ENCODE measurements around the gene ORC3.
"Not testable (repeated sequence)": the region's sequence is repeated elsewhere in the genome, so short reads cannot be mapped to it uniquely, and the experiment has no call there.

DNA sequence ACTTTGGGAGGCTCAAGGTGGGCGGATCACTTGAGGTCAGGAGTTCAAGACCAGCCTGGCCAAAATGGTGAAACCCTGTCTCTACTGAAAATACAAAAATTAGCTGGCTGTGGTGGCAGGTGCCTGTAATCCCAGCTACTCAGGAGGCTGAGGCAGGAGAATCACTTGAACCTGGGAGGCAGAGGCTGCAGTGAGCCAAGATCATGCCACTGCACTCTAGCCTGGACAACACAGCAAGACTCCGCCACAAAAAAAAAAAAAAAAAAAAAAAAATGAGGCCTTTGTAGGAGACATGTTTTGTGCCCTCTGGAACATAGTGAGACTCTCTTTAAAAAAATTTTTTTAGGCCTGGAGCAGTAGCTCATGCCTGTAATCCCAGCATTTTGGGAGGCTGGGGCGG lies 122.8 kb downstream of the ORC3 start:
- not testable (repeated sequence) for TF ChIP-seq GLIS2 (tag by site-specific recombination; IDR thresholded peaks at IDR 0.05); HOXC10 (CRISPR knock-in tag; IDR thresholded peaks at IDR 0.05); ZNF169 (tag by site-specific recombination; IDR thresholded peaks at IDR 0.05); ZNF114 (tag by site-specific recombination; IDR thresholded peaks at IDR 0.05); ZNF792 (tag by site-specific recombination; IDR thresholded peaks at IDR 0.05)
- TF ChIP-seq, protein P1, sequence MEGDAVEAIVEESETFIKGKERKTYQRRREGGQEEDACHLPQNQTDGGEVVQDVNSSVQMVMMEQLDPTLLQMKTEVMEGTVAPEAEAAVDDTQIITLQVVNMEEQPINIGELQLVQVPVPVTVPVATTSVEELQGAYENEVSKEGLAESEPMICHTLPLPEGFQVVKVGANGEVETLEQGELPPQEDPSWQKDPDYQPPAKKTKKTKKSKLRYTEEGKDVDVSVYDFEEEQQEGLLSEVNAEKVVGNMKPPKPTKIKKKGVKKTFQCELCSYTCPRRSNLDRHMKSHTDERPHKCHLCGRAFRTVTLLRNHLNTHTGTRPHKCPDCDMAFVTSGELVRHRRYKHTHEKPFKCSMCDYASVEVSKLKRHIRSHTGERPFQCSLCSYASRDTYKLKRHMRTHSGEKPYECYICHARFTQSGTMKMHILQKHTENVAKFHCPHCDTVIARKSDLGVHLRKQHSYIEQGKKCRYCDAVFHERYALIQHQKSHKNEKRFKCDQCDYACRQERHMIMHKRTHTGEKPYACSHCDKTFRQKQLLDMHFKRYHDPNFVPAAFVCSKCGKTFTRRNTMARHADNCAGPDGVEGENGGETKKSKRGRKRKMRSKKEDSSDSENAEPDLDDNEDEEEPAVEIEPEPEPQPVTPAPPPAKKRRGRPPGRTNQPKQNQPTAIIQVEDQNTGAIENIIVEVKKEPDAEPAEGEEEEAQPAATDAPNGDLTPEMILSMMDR (tag by site-specific recombination; IDR thresholded peaks at IDR 0.05) = not testable (repeated sequence)
- TF ChIP-seq, protein P2, sequence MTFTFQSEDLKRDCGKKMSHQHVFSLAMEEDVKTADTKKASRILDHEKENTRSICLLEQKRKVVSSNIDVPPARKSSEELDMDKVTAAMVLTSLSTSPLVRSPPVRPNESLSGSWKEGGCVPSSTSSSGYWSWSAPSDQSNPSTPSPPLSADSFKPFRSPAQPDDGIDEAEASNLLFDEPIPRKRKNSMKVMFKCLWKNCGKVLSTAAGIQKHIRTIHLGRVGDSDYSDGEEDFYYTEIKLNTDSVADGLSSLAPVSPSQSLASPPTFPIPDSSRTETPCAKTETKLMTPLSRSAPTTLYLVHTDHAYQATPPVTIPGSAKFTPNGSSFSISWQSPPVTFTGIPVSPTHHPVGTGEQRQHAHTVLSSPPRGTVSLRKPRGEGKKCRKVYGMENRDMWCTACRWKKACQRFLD (tag by site-specific recombination; IDR thresholded peaks at IDR 0.05) = not testable (repeated sequence)
